Endothelial cell of umbilical vein (primary cell): ENCODE results near the gene NEDD4L. TPM values are rescaled to one million over a fixed set of nuclear protein-coding genes. Genes with fewer than 3 reads are reported as not detected.

Experiments
- BruUV-seq: library from RNA; stranded (reverse); fragments of 400-500 nt; replicated peaks from 2 replicates; lab custom pipeline; 2021; lab: Mats Ljungman, UMichigan
- CTCF ChIA-PET: fragments of 300-600, 350-600 bp; sonication (Branson Sonifier 250); formaldehyde crosslinking; loops from one replicate; lab custom pipeline; 2021; ENCODE audit warnings: antibody characterized with exemption, inconsistent platforms; lab: Charles Lee
- POLR2A ChIA-PET: fragments of 300-600, 350-600 bp; sonication (Branson Sonifier 250); formaldehyde crosslinking; loops from one replicate; lab custom pipeline; 2021; ENCODE audit warnings: antibody characterized with exemption, inconsistent platforms; lab: Charles Lee
- DNase-seq: peaks from one replicate; pipeline ENCODE4 v3.0.0-alpha.2; 2011; ENCODE audit warnings: low read depth, low spot score
- FAIRE-seq: peaks from 2 replicates; lab custom pipeline; 2011; peaks lifted over from hg19 to GRCh38; lab: Jason Lieb, UNC
- H2AFZ ChIP-seq: 2 replicates; pipeline ENCODE4 v1.6.0; 2012; ENCODE audit warnings: low read depth, low read length, control low read depth, inconsistent platforms
- H3K27ac ChIP-seq: 2 replicates; pipeline ENCODE4 v1.5.1; 2011; ENCODE audit warnings: low read depth, mild to moderate bottlenecking, control low read depth, low read length, moderate library complexity; ENCODE audit not compliant: insufficient read depth
- H3K27me3 ChIP-seq, 2 experiments: 2 replicates each; pipeline versions ENCODE4 v1.6.0 to v1.6.1; 2011; ENCODE audit warnings: low read length in 2 of 2, mixed read lengths in 1 of 2; ENCODE audit not compliant: control insufficient read depth in 2 of 2, insufficient read depth in 2 of 2
- H3K36me3 ChIP-seq, 2 experiments: 2 replicates in 1 of 2; 3 replicates in 1 of 2; pipeline ENCODE4 v1.5.1; 2011; ENCODE audit warnings: low read length in 2 of 2, mild to moderate bottlenecking in 1 of 2, moderate library complexity in 1 of 2; ENCODE audit not compliant: control insufficient read depth in 2 of 2, insufficient read depth in 2 of 2; ENCODE audit errors: extremely low read depth in 1 of 2
- H3K4me1 ChIP-seq: 3 replicates; pipeline ENCODE4 v1.5.1; 2011; ENCODE audit warnings: mild to moderate bottlenecking, low read length; ENCODE audit not compliant: control insufficient read depth, insufficient read depth; ENCODE audit errors: extremely low read depth
- H3K4me2 ChIP-seq: 2 replicates; pipeline ENCODE4 v1.6.1; 2011; ENCODE audit warnings: low read length, control low read depth, mixed read lengths; ENCODE audit not compliant: insufficient read depth
- H3K4me3 ChIP-seq, 3 experiments: fragments of 200-600 bp in 1 of 3; sonication (generic), shearing (Covaris generic) in 1 of 3; replicated peaks in 1 of 3; 2 replicates each; pipeline ENCODE4 v1.5.1; 2011 to 2016; ENCODE audit warnings: control low read depth in 3 of 3, low read length in 3 of 3, mild to moderate bottlenecking in 2 of 3, inconsistent platforms in 1 of 3, low read depth in 1 of 3, moderate library complexity in 1 of 3; ENCODE audit not compliant: insufficient read depth in 1 of 3
- H3K79me2 ChIP-seq: 2 replicates; pipeline ENCODE4 v1.6.0; 2012; ENCODE audit warnings: low read length, inconsistent platforms; ENCODE audit not compliant: control insufficient read depth, insufficient read depth
- H3K9ac ChIP-seq: replicated peaks from 2 replicates; pipeline ENCODE3; 2011; ENCODE audit warnings: low read length, control low read depth; ENCODE audit not compliant: insufficient read depth; ENCODE audit errors: extremely low read depth
- H3K9me1 ChIP-seq: replicated peaks from 3 replicates; pipeline ENCODE4 v1.6.0; 2011; ENCODE audit warnings: mild to moderate bottlenecking, low read length; ENCODE audit not compliant: control insufficient read depth, insufficient read depth; ENCODE audit errors: extremely low read depth
- H3K9me3 ChIP-seq: replicated peaks from 2 replicates; pipeline ENCODE4 v1.5.1; 2012; ENCODE audit warnings: low read length, inconsistent platforms; ENCODE audit not compliant: control insufficient read depth, insufficient read depth
- H4K20me1 ChIP-seq: replicated peaks from 2 replicates; pipeline ENCODE3; 2011; ENCODE audit warnings: mild to moderate bottlenecking, low read length; ENCODE audit not compliant: control insufficient read depth, insufficient read depth; ENCODE audit errors: extremely low read depth
- EZH2 ChIP-seq: IDR thresholded peaks from 2 replicates; pipeline ENCODE4 v1.6.1; 2012; ENCODE audit warnings: borderline replicate concordance, low read depth, mild to moderate bottlenecking, moderate library complexity, low read length, inconsistent platforms; ENCODE audit not compliant: severe bottlenecking
- FOS ChIP-seq: IDR thresholded peaks from 2 replicates; pipeline ENCODE4 v1.6.1; 2011; ENCODE audit warnings: mild to moderate bottlenecking, low read length, moderate library complexity, borderline replicate concordance; ENCODE audit not compliant: insufficient read depth
- GATA2 ChIP-seq: IDR thresholded peaks from 2 replicates; pipeline ENCODE4 v1.7.0; 2011; ENCODE audit warnings: low read depth, mild to moderate bottlenecking, moderate library complexity, mixed read lengths, low read length; ENCODE audit not compliant: insufficient read length, insufficient read depth
- JUN ChIP-seq: IDR thresholded peaks from 2 replicates; pipeline ENCODE4 v1.6.1; 2011; ENCODE audit warnings: borderline replicate concordance, low read depth; ENCODE audit not compliant: insufficient read length, insufficient read depth
- MYC ChIP-seq: IDR thresholded peaks from one replicate; pipeline ENCODE4 v1.6.1; 2011; ENCODE audit warnings: mild to moderate bottlenecking, low read depth, low read length
- POLR2A ChIP-seq: IDR thresholded peaks from 2 replicates; pipeline ENCODE4 v1.6.1; 2012; ENCODE audit warnings: low read depth, mild to moderate bottlenecking, control low read depth, low read length
- POLR2AphosphoS5 ChIP-seq: IDR thresholded peaks from 2 replicates; pipeline ENCODE4 v1.6.1; 2012; ENCODE audit warnings: low read depth, mild to moderate bottlenecking, control low read depth, low read length, moderate library complexity; ENCODE audit not compliant: insufficient read depth
- dilution Hi-C: fragments of 300-500 bp; cut with MboI; formaldehyde crosslinking; loops from one replicate; pipeline ENCODE4 v1.15.0; 2019; ENCODE audit warnings: low sequenced_read_pairs; ENCODE audit not compliant: extremely low pct_ligation_motif_present
- intact Hi-C: fragments of 100-400 bp; cut with micrococcal nuclease; formaldehyde crosslinking; loops from one replicate; pipeline ENCODE4 v1.10.0; 2022
- polyA plus RNA-seq, 4 experiments: library from polyadenylated mRNA; depleted of rRNA in 3 of 4; stranded (reverse) in 3 of 4; unstranded in 1 of 4; fragments of >200 nt; gene quantifications; 2 replicates each; pipeline versions ENCODE4 v1.2.1 to v1.2.3, GENCODE V29; 2011 to 2012; ENCODE audit warnings: missing spikeins in 1 of 4
- total RNA-seq: library from RNA; stranded (reverse); gene quantifications from 2 replicates; pipeline ENCODE4 v1.2.3, GENCODE V29; 2021
- TF ChIP-seq, protein P1 (sequence below): IDR thresholded peaks from 2 replicates; pipeline ENCODE4 v1.6.1; 2011; ENCODE audit not compliant: insufficient read depth, insufficient read length
- TF ChIP-seq, protein P2 (sequence below), 2 donors: IDR thresholded peaks; 1 replicate in 1 of 2; 2 replicates in 1 of 2; pipeline ENCODE4 v1.5.1; 2011; ENCODE audit warnings: low read length in 2 of 2, mild to moderate bottlenecking in 2 of 2, moderate library complexity in 2 of 2, control low read depth in 1 of 2, inconsistent platforms in 1 of 2, low read depth in 1 of 2; ENCODE audit not compliant: insufficient read depth in 1 of 2; ENCODE audit errors: extremely low read depth in 1 of 2

The NEDD4L gene
- total and polyA plus RNA-seq, 2 donors (not counting 3 experiments of a cell fraction or from before 2014, with no cell fraction given): 20.5 to 78.9 TPM

DNA sequence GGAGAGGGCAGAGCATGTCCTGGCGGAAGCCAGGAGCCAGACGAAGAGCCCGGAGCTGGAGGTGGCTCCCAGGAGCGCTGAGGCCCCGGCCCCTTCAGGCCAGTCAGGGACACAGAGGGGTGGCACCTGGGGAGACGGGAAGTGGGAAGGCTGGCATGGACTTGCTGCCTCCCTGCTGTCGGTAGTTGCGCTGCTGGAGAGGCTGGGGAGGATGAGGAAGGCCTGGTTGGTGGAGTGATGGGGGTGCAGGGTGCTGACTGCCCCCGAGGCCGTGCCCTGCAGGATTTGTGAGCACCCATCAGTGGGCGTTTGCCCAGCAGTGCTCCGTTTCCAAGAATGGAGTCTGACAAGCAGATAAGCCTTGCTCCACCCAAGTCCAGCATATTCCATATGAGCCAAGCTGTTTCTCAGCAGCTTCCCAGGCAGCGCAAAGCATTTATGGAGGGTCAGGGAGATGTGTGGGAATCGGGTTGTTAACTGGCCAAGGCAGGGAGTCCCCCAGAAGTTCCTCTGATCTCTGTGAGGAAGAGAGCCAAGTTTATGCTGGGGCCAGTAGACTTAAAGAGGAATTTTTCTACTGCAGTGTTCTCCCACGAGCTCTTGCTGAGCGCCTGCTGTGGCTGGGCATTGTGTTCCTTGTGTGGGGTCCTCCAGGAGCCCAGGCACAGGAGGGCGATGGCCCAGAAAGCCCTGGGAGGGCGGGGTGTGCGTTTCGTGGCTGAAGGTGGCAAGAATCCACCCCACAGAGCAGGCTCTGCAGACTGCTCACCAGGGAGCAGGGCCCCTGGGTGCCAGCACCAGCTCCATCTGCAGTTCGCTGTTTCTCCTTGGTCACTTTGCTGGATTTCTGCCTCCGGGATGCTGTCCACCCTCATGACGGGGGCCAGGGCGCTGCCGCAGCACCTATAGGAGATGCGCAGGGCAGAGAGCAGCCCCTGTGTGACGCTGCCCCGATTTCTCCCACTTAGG is 334.7 kb downstream of the NEDD4L start:
- H3K9ac ChIP-seq: no peak overlapping the region
- no TSS peak for BruUV-seq
- no peaks in the 10 kb centered on the region for H3K9me1 ChIP-seq
- no peaks in the 10 kb centered on the region for H3K79me2 ChIP-seq
- FAIRE-seq: no peak
- intact Hi-C loops (no loop called here), dilution Hi-C loops (no loop called here)
- H2AFZ ChIP-seq: no peak overlapping the region
- H3K4me3 ChIP-seq: no peak overlapping the region
- TF ChIP-seq, protein P1, sequence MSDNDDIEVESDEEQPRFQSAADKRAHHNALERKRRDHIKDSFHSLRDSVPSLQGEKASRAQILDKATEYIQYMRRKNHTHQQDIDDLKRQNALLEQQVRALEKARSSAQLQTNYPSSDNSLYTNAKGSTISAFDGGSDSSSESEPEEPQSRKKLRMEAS: no peak
- TF ChIP-seq POLR2A (no peak), MYC (no peak), POLR2AphosphoS5 (no peak), JUN (no peak)
- CTCF ChIA-PET: no interaction called here
- no peak overlapping the region for H3K27ac ChIP-seq
- POLR2A ChIA-PET: no interaction called here
- no peak overlapping the region for H3K4me2 ChIP-seq
- H3K27me3 ChIP-seq: no peaks in the 10 kb centered on the region
- H3K36me3 ChIP-seq: peaks cover 0 to under 1% of the 10 kb centered on the region in 2 experiments
- H3K4me1 ChIP-seq: no peaks in the 10 kb centered on the region
- no peaks in the 10 kb centered on the region for H3K9me3 ChIP-seq
- DNase-seq: no peak
- no peaks in the 10 kb centered on the region for H4K20me1 ChIP-seq

DNA sequence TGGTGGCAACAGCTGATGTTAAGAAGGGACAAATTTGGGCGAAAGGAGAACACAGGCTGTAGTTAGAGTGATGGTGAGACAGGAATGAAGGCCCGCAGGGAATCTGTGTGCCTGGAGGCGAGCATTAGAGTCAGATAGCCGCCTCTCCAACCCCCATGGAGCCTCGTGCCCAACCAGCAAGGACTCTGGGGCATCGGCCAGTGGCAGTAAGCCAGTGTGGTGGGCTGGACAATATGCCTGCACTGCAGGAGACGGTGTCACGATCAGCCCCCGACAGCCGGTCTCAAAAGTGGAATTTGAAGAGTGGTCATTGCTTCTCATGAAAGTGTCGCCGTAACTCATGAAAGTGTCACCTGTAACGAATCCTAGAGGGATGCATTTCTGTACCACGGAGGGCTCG is 335.4 kb downstream of the NEDD4L start:
- Histone ChIP-seq H3K9me1 (no peaks in the 10 kb centered on the region), H3K4me1 (no peaks in the 10 kb centered on the region), H3K27me3 (no peaks in the 10 kb centered on the region), H4K20me1 (no peaks in the 10 kb centered on the region), H3K9me3 (no peaks in the 10 kb centered on the region), H3K36me3 (no peaks in the 10 kb centered on the region), H3K9ac (no peak overlapping the region), H2AFZ (no peak overlapping the region), H3K79me2 (no peaks in the 10 kb centered on the region), H3K27ac (no peak overlapping the region), H3K4me2 (no peak overlapping the region), H3K4me3 (no peak overlapping the region)
- ChIA-PET POLR2A (no interaction called here), CTCF (no interaction called here)
- dilution Hi-C loops: no loop called here
- no TSS peak for BruUV-seq
- TF ChIP-seq EZH2: no peak
- no peak for TF ChIP-seq GATA2
- TF ChIP-seq, protein P2, sequence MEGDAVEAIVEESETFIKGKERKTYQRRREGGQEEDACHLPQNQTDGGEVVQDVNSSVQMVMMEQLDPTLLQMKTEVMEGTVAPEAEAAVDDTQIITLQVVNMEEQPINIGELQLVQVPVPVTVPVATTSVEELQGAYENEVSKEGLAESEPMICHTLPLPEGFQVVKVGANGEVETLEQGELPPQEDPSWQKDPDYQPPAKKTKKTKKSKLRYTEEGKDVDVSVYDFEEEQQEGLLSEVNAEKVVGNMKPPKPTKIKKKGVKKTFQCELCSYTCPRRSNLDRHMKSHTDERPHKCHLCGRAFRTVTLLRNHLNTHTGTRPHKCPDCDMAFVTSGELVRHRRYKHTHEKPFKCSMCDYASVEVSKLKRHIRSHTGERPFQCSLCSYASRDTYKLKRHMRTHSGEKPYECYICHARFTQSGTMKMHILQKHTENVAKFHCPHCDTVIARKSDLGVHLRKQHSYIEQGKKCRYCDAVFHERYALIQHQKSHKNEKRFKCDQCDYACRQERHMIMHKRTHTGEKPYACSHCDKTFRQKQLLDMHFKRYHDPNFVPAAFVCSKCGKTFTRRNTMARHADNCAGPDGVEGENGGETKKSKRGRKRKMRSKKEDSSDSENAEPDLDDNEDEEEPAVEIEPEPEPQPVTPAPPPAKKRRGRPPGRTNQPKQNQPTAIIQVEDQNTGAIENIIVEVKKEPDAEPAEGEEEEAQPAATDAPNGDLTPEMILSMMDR (IDR thresholded peaks at IDR 0.05; ENCODE audit: extremely low read depth in 1 of 2, insufficient read depth in 1 of 2, low read depth in 1 of 2, low read length in 2 of 2): no peak
- no peak for TF ChIP-seq MYC
- TF ChIP-seq POLR2AphosphoS5: no peak
- no peak for TF ChIP-seq JUN
- no peak for TF ChIP-seq POLR2A
- no peak for TF ChIP-seq FOS
- TF ChIP-seq, protein P1: no peak
- FAIRE-seq (no peak), DNase-seq (no peak)
- intact Hi-C loops: no loop called here
